DMS79 treated with DMSO at 0.1 percent for 48 hours (cell line): ENCODE measurements around the gene LRCH3.

Source experiments
- DNase-seq: peaks from one replicate; lab custom pipeline; 2025; lab: John Stamatoyannopoulos, UW

The LRCH3 gene

GRCh38 chr3:197791892-197792647 is 1.0 kb downstream of the LRCH3 start:
- no peak for DNase-seq

- peak; percentile 12 for DNase-seq
Observed at GRCh38 chr3:197793247-197793646, 2.2 kb downstream of the LRCH3 start.

GRCh38 chr3:197794115-197794514 is 3.1 kb downstream of the LRCH3 start:
- DNase-seq: no peak

GRCh38 chr3:197795200-197795599 is 4.1 kb downstream of the LRCH3 start:
- DNase-seq: no peak

DNA sequence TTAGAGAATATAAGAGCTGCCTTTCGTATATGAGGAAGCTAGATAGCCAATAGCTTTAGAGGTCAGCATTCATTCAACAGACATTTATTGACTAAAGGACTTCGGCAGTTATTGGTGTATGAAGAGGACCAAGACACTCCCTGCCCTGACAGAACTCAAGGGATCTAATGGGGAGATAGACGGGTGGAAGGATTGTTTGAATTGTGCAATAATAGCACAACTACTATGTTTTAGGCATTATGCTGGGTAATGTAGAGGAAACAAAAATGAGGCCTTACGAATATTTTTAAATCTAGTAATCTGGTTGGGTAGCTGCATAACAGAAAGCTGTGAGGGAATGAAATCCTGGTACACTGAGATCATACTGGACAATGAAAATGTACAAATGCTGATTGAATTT is 5.0 kb downstream of the LRCH3 start:
- no peak for DNase-seq

GRCh38 chr3:197798863-197799262 is 7.8 kb downstream of the LRCH3 start:
- DNase-seq: no peak

DNA sequence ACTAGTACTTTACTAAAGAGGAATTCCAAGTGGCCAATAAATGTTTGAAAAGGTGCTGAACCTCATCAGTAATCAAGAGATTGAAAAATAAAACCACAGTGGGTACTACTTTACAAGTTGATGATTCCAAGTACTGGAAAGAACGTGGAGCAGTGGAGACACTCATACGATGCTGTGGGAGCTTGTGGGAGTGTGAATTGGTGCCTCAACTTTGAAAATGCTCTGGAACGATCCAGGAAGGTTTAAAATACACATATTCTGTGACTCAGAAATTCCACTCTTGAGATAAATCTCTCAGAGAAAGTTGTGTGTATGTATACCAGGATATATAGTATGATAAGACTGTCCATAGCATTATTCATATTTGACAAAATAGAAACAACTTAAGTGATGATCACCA is 9.3 kb downstream of the LRCH3 start:
- no peak for DNase-seq

DNA sequence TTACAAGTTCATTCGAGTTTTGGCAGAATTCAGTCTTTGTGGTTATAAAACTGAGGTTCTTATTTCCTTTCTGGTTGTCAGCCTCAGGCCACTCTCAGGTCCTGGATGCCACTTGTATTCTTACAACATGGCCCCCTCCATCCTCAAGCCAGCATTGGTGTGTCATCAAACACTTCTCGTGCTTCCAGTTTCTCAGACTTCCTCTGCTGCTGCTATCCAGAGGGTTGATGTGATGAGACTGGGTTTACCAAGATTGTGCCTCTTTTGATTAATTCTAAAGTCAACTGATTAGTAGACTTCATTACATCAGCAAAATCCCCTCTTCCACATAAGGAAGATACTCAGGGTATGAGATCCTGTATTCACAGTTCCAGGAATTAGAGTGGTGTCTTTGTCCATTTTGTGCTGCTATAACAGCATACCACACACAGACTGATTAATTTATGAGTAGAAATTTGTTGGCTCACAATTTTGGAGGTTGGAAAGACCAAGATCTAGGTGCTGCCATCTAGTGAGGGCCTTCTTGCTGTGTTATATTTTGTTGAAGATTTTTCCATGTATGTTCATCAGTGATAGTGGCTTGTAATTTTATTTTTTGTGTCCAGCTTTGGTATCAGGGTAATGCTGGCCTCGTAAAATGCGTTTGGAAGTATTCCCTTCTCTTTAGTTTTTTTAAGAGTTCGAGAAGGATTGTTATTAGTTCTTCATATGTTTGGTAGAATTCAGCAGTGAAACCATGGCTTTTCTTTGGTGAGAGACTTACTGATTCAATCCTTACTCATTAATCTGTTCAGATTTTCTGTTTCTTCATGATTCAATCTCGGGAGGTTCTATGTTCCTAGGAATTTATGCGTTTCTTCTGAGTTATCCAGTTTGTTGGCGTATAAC is 11.1 kb downstream of the LRCH3 start:
- DNase-seq: no peak

DNA sequence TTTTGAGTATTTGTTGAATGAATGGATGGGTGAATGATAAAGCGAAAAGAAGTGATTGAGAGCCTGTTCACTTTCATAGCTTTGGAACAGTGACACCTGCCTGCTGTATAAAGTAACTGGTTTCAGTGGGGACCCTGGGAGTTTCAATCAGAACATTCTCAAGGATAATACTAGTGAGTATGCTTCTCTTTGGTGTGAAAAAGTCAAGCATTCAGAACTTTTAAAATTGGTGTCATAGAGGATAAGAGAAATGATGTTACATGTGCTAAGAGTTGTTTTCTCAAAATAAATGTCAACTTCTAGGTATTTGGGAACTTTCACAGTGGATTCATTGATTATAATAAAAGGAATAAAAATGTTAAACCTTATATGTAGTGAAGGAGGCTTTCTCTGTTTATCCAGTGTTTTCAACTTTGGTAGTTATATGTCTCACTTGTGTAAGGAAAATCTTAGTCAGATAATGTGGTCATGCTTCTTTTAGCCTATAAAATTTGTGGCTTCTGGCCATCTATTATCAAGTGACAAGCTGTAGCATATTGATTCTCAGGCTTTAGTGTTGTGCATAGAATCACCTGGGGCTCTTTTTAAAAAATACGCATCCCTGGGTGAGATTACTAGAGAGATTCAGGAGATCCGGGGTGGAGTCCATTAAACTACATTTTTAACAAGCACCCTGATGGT is 11.9 kb downstream of the LRCH3 start:
- no peak for DNase-seq

- DNase-seq: no peak
Observed at GRCh38 chr3:197804511-197804910, 13.5 kb downstream of the LRCH3 start.

- DNase-seq: no peak
Observed at GRCh38 chr3:197807969-197808587, 17.0 kb downstream of the LRCH3 start.

DNA sequence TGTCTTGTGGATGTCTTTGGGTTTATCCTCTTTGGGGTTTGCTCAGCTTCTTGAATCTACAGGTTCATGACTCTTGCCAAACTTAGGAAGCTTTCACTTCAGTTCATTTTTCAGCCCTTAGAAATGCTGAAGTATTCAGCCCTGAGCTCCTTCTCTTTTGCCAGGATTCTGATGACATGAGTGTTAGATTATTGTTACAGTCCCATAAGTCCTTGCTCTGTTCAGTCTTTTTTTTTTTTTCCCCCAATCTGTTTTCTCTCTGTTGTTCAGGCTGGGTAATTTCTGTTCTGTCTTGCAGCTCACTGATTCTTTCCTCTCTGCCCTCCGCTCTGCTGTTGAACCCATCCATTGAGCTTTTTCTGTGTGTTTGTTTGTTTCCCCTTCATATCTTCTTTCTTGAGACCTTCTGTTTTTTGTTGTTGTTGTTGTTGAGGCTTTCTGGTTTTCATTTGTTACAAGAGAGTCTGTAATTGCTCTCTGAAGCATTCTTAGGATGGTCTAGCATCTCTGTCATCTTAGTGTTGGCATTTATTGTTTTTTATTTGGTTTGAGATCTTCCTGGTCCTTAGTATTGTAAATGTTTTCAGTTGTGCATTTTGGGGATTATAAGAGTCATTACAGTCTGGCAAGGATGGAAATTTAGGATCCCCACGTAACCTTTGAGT is 18.4 kb downstream of the LRCH3 start:
- no peak for DNase-seq

DNA sequence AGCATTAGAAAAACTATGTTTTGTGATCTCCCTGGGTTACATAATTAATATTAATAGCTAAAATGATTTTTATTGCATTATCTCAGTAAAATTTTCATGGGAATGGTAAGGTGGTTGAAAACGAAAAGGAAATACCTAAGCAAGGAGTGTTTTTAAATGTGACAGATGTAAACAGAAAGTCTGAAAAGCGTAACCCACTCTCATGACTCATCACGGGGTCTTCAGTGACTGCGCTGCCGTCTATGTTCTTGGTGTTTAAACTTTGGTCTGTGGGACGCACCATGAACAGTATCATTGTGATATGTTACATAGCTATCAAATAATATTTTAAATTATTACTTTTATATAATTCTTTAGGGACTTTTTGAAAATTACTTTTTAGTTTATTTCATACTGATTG is 19.8 kb downstream of the LRCH3 start:
- DNase-seq: no peak

GRCh38 chr3:197811343-197811742 is 20.3 kb downstream of the LRCH3 start:
- DNase-seq: no peak

DNA sequence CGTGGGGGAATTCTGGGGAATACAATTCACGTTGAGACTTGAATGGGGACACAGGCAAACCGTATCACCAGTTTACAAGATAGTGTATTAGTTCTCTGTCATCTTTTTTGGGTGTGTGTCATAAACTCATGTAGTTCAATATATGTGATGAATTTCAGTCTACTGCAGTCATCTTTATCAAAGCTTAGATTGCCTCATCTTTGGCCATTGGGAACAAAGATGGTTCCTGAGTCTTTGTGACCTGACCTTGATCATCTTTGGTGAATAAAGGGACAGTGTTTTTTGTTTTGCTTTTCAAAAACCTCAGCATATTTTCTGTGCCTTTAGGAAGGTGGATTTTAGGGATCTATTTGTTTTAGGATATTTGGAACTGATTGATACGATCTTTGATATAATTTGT is 23.3 kb downstream of the LRCH3 start:
- no peak for DNase-seq

DNA sequence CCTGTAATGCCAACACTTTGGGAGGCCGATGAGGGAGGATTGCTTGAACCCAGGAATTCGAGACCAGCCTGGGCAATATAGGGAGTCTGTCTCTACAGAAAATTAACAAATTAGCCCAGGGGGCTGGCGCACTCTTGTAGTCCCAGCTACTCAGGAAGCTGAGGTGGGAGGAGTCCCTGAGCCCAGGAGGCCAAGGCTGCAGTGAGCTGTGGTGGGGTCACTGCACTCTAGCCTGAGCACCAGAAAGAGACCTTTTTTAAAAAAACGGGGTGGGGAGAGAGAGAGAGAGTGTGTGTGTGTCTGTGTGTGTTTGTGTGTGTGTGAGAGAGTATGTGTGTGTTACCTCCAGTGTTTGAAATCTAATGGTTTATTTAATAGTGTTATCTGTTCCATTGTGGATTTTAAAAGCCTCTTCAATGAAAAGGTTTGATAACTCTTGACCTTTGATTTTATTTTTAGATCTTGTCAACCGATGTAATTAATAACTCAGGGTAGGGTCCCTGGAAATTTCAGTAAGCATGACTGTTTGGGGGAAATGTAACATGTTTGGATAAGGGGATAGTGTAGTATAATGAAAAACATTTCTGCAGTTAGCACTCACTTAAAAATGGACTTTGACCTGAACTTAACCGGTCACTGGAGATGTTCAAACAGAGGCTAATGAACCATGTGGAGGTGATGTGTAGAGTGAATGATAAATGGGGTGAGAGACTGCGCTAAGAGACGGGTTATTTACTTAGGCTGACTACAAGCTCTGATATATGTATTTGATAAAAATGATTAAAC is 29.7 kb downstream of the LRCH3 start:
- no peak for DNase-seq

DNA sequence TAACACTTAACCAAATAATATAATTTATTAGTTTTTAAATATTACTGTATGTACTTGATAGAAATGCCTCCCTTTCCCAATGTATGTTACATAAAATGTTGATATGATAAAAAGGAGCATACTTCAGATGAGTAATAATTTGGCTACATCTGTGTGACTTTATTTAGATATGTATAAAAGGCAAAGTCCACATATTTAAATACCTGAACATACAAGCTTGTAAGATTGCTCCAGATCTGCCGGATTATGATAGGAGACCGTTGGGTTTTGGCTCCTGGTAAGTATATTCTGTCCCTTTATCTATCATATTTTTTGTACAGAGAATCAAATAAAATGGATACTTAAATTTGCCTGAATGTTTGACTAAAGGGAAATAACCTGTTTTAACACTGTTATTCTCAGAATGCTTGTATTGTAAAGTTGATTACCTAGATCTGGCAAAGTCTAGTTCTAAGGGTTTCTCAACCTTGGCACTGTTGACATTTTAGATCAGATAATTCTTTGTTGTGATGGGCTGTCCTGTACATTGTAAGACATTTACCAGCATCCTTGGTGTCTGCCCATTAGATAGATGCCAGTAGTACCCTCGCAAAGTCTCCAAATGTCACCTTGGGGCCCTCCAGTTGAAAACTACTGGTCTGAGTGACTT is 38.5 kb downstream of the LRCH3 start:
- DNase-seq: no peak

DNA sequence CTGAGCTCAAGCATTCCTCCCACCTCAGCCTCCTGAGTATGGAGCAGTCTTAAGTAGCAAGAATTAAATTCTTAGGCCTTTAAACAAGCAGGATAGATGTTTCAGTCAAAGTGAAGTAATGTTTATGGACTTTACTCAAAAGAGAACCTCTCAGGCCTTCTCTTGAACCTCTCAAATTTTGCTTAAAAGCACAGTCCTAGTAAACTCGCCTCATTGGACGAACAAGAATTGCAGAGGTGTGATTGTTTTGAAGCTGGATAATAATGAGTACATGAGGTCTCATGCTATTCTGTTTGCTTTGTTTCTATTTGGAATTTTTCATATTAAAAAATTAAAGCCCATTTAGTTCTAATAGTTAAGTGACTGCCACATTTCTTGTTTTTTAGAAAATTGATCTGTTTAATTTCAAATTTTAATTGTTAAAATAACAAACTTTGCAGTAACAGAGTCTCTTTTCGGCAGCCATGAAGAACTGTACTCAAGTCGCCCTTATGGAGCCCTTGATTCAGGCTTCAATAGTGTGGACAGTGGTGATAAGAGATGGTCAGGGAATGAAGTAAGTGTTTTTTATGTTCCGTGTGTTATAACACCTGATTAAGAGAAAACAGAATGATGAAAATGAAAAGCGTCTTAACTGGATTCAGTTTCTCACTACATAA is 39.4 kb downstream of the LRCH3 start:
- DNase-seq: no peak

GRCh38 chr3:197830967-197831313 is 39.9 kb downstream of the LRCH3 start:
- DNase-seq: no peak
